Pancreas (tissue), 10 donors: Measurements from ENCODE around the gene GLS. TPM values are rescaled to one million over a fixed set of nuclear protein-coding genes. Genes with fewer than 3 reads are reported as not detected.

Source experiments
- ATAC-seq, 4 donors: fragments of 200-7000 bp; cut with Tn5 transposase; one replicate each; pipeline versions ENCODE4 v1.8.0 to v1.9.1; 2020; ENCODE audit warnings: mild to moderate bottlenecking in 4 of 4, moderate library complexity in 4 of 4
- DNase-seq, 6 donors: peaks; one replicate each; pipeline ENCODE4 v3.0.0-alpha.2; 2020
- FAIRE-seq: peaks from 2 replicates; lab custom pipeline; 2012; peaks lifted over from hg19 to GRCh38; lab: Jason Lieb, UNC
- H3K27ac ChIP-seq, 4 donors: fragments of 200-600 bp; sonication (generic); 1 replicate in 3 of 4; 2 replicates in 1 of 4; pipeline versions ENCODE4 v1.5.0 to v1.8.0; 2020
- H3K27me3 ChIP-seq, 4 donors: fragments of 200-600 bp; one replicate each; pipeline ENCODE4 v1.8.0; 2021
- H3K36me3 ChIP-seq, 3 donors: fragments of 200-600 bp; sonication (generic) in 1 of 3; one replicate each; pipeline versions ENCODE4 v1.5.0 to v1.8.0; 2020 to 2021
- H3K4me1 ChIP-seq, 3 donors: fragments of 200-600 bp; one replicate each; pipeline ENCODE4 v1.8.0; 2021
- H3K4me3 ChIP-seq, 4 donors: fragments of 200-600 bp; sonication (generic) in 2 of 4; one replicate each; pipeline versions ENCODE4 v1.5.0 to v1.8.0; 2020 to 2021
- H3K9me3 ChIP-seq, 4 donors: fragments of 200-600 bp; one replicate each; pipeline ENCODE4 v1.8.0; 2021
- CTCF ChIP-seq, 4 donors: fragments of 200-600 bp; sonication (generic) in 3 of 4; IDR thresholded peaks; one replicate each; pipeline versions ENCODE4 v1.5.0 to v1.8.0; 2021; ENCODE audit warnings: antibody characterized with exemption in 4 of 4
- WGBS, 2 donors: extraction: QIAGEN DNeasy Blood & Tissue Kit; methylation state at CpG; one replicate each; pipeline ENCODE4 v1.1.7; 2013; 5-methylcytosine and 5-hydroxymethylcytosine counted together
- intact Hi-C, 3 donors: fragments of 100-400 bp; cut with DNase I; formaldehyde crosslinking; loops; one replicate each; pipeline versions ENCODE4 v1.11.1 to v1.14.2; 2022
- polyA plus RNA-seq, 2 donors: library from polyadenylated mRNA; stranded (reverse); fragments of 200-250 nt; gene quantifications; one replicate each; pipeline ENCODE4 v1.2.3, GENCODE V29; 2013
- total RNA-seq, 6 donors: library from RNA; stranded (reverse); fragmentation: NEBNext Ultra II Directional in 4 of 6; extraction: Animal tissue kit (Norgen Biotek cat#: 25700) in 4 of 6; gene quantifications; one replicate each; pipeline versions ENCODE4 v1.2.1 to v1.2.4, GENCODE V29; 2021 to 2023
- donor health status: healthy with polysubstance abuse.
- donor health status: DM: no; HTN: no; CAD: no; lungs with moderate emphysema.
- donor health status: DM: no; HTN: no; CAD: no.
- donor health status: control.
- donor health status: control.
- donor health status: Bipolar disorder and iron deficiency.
- donor health status: DM: yes; HTN: yes; CAD: no.
- donor health status: DM: no; HTN: no; CAD: no.
- donor health status: DM: no; HTN: no; CAD: no.
- donor health status: DM: yes; HTN: yes; CAD: no.

GLS gene
- total and polyA plus RNA-seq, 8 donors = 20.5 to 84.4 (median 51.6) TPM

- Histone ChIP-seq H3K27ac (no peak overlapping the region), H3K4me3 (no peak overlapping the region), H3K4me1 (no peaks in the 10 kb centered on the region), H3K9me3 (no peaks in the 10 kb centered on the region), H3K27me3 (no peaks in the 10 kb centered on the region), H3K36me3 (peaks cover 0 to 56% (median 20%) of the 10 kb centered on the region in 3 donors)
- FAIRE-seq (no peak), DNase-seq (no peak), ATAC-seq (no peak)
- 95 to 97% methylated on average over 6 of the region's 6 CpGs for WGBS, 2 donors
- intact Hi-C loops = no loop called here
- TF ChIP-seq CTCF (IDR thresholded peaks at IDR 0.05) = no peak
These were observed 123.0 kb downstream of the GLS start for GRCh38 chr2:191003405-191004309.

- no peak for FAIRE-seq
- H3K4me3 ChIP-seq = no peak overlapping the region
- H3K9me3 ChIP-seq = no peaks in the 10 kb centered on the region
- peaks cover 0 to 1% (median 0%) of the 10 kb centered on the region in 3 donors for H3K4me1 ChIP-seq
- 91 to 99% methylated on average over 3 of the region's 3 CpGs for WGBS, 2 donors
- H3K27me3 ChIP-seq = no peaks in the 10 kb centered on the region
- H3K27ac ChIP-seq = no peak overlapping the region
- intact Hi-C loops = no loop called here
- ATAC-seq = no peak
- TF ChIP-seq CTCF (IDR thresholded peaks at IDR 0.05) = no peak
- H3K36me3 ChIP-seq = peaks cover 0 to 49% (median 20%) of the 10 kb centered on the region in 3 donors
- no peak for DNase-seq
These were observed 125.7 kb downstream of the GLS start for GRCh38 chr2:191006297-191006696.

GRCh38 chr2:191006997-191007783 lies 126.6 kb downstream of the GLS start:
- no peak for ATAC-seq
- no peaks in the 10 kb centered on the region for H3K9me3 ChIP-seq
- H3K36me3 ChIP-seq = peaks cover 0 to 45% (median 20%) of the 10 kb centered on the region in 3 donors
- no peak overlapping the region for H3K4me3 ChIP-seq
- intact Hi-C loops = no loop called here
- WGBS, 2 donors = 91 to 92% methylated on average over 4 of the region's 4 CpGs
- no peak for DNase-seq
- TF ChIP-seq CTCF (IDR thresholded peaks at IDR 0.05) = no peak
- no peak for FAIRE-seq
- peaks cover 0 to 6% (median 2%) of the 10 kb centered on the region in 3 donors for H3K4me1 ChIP-seq
- H3K27me3 ChIP-seq = no peaks in the 10 kb centered on the region
- no peak overlapping the region for H3K27ac ChIP-seq

- H3K4me3 ChIP-seq = no peak overlapping the region
- intact Hi-C loops = no loop called here
- no peak for FAIRE-seq
These were observed 127.7 kb downstream of the GLS start for GRCh38 chr2:191008286-191008685.

More at GRCh38 chr2:191008286-191008685, 127.7 kb downstream of the GLS start:
- H3K4me1 ChIP-seq = peaks cover 4 to 16% (median 6%) of the 10 kb centered on the region in 3 donors
- TF ChIP-seq CTCF (IDR thresholded peaks at IDR 0.05) = no peak
- no peaks in the 10 kb centered on the region for H3K27me3 ChIP-seq
- peaks cover 0 to 39% (median 11%) of the 10 kb centered on the region in 3 donors for H3K36me3 ChIP-seq
- no peak overlapping the region for H3K27ac ChIP-seq
- DNase-seq (no peak), ATAC-seq (no peak)
- no peaks in the 10 kb centered on the region for H3K9me3 ChIP-seq
